GM23338 (cell line): ENCODE measurements around the gene NUP50. TPM values are rescaled to one million over a fixed set of nuclear protein-coding genes. Genes with fewer than 3 reads are reported as not detected.

Source experiments
- ATAC-seq: fragments of 200-7000 bp; cut with Tn5 transposase; 3 replicates; pipeline ENCODE4 v1.9.1; 2020
- DNase-seq: peaks from one replicate; pipeline ENCODE4 v3.0.0-alpha.2; 2015; ENCODE audit warnings: low spot score
- H2AFZ ChIP-seq: fragments of 200-600 bp; sonication (generic); 2 replicates; pipeline ENCODE4 v1.8.0; 2016; ENCODE audit warnings: antibody characterized with exemption, mild to moderate bottlenecking, moderate library complexity
- H3F3A ChIP-seq: fragments of 200-600 bp; sonication (generic); replicated peaks from 2 replicates; pipeline ENCODE4 v1.8.0; 2017; ENCODE audit warnings: antibody characterized with exemption, mixed run types, low read depth
- H3K27ac ChIP-seq: fragments of 200-600 bp; sonication (generic); 2 replicates; pipeline ENCODE4 v1.6.1; 2016; ENCODE audit warnings: low read depth
- H3K27me3 ChIP-seq: fragments of 200-600 bp; sonication (generic); 2 replicates; pipeline ENCODE4 v1.8.0; 2016; ENCODE audit warnings: mild to moderate bottlenecking, mixed run types, moderate library complexity; ENCODE audit not compliant: insufficient read depth
- H3K36me3 ChIP-seq: fragments of 200-600 bp; sonication (generic); 2 replicates; pipeline ENCODE4 v1.8.0; 2016; ENCODE audit warnings: mild to moderate bottlenecking; ENCODE audit not compliant: insufficient read depth
- H3K4me1 ChIP-seq: fragments of 200-600 bp; sonication (generic); 2 replicates; pipeline ENCODE4 v1.8.0; 2016; ENCODE audit warnings: mild to moderate bottlenecking, moderate library complexity; ENCODE audit not compliant: insufficient read depth
- H3K4me2 ChIP-seq: fragments of 200-600 bp; sonication (generic); 2 replicates; pipeline ENCODE4 v1.7.1; 2017; ENCODE audit warnings: mixed run types
- H3K4me3 ChIP-seq: fragments of 200-600 bp; sonication (generic); 2 replicates; pipeline ENCODE4 v1.6.1; 2016; ENCODE audit warnings: mixed run types
- H3K79me2 ChIP-seq: fragments of 200-600 bp; sonication (generic); replicated peaks from 2 replicates; pipeline ENCODE4 v1.8.0; 2017; ENCODE audit warnings: mild to moderate bottlenecking; ENCODE audit not compliant: insufficient read depth
- H3K9me2 ChIP-seq: fragments of 200-600 bp; sonication (generic); 2 replicates; pipeline ENCODE4 v1.8.0; 2017; ENCODE audit not compliant: insufficient read depth
- H4K20me1 ChIP-seq: fragments of 200-600 bp; sonication (generic); replicated peaks from 2 replicates; pipeline ENCODE4 v1.8.0; 2017; ENCODE audit warnings: mild to moderate bottlenecking; ENCODE audit not compliant: insufficient read depth
- H3K27ac Mint-ChIP-seq: 2 replicates; pipeline ENCODE4 v1.8.0; 2020; ENCODE audit warnings: inconsistent platforms, mild to moderate bottlenecking, moderate library complexity, mixed read lengths
- H3K27me3 Mint-ChIP-seq: 3 replicates; pipeline ENCODE4 v1.8.0; 2022; ENCODE audit warnings: low read depth, mild to moderate bottlenecking, moderate library complexity, mixed read lengths, inconsistent platforms; ENCODE audit not compliant: insufficient read depth, poor library complexity
- H3K36me3 Mint-ChIP-seq: 3 replicates; pipeline ENCODE4 v1.8.0; 2021; ENCODE audit warnings: low read depth, mild to moderate bottlenecking, inconsistent platforms, moderate library complexity, mixed read lengths
- H3K4me1 Mint-ChIP-seq: 3 replicates; pipeline ENCODE4 v1.8.0; 2020; ENCODE audit warnings: mild to moderate bottlenecking, inconsistent platforms, mixed read lengths
- H3K4me3 Mint-ChIP-seq: 3 replicates; pipeline ENCODE4 v1.8.0; 2021; ENCODE audit warnings: moderate library complexity, mild to moderate bottlenecking, inconsistent platforms, mixed read lengths
- H3K9me3 Mint-ChIP-seq: 3 replicates; pipeline ENCODE4 v1.8.0; 2020; ENCODE audit warnings: moderate library complexity, mild to moderate bottlenecking, inconsistent platforms, mixed read lengths
- CREB1 ChIP-seq: fragments of 250-450 bp; sonication (Bioruptor Pico); IDR thresholded peaks from 2 replicates; pipeline ENCODE4 v1.5.0; 2020; ENCODE audit warnings: low read depth, mild to moderate bottlenecking, moderate library complexity
- EZH2 ChIP-seq: fragments of 200-600 bp; sonication (generic); IDR thresholded peaks from one replicate; pipeline ENCODE4 v1.8.0; 2017; ENCODE audit warnings: antibody characterized with exemption, mild to moderate bottlenecking, low read depth; ENCODE audit not compliant: unreplicated experiment
- EZH2phosphoT487 ChIP-seq: fragments of 200-600 bp; sonication (generic); IDR thresholded peaks from one replicate; pipeline ENCODE4 v1.8.1; 2018; ENCODE audit warnings: antibody characterized with exemption; ENCODE audit not compliant: unreplicated experiment
- JUNB ChIP-seq: IDR thresholded peaks from one replicate; pipeline ENCODE4 v1.6.1; 2016; ENCODE audit warnings: antibody characterized with exemption; ENCODE audit not compliant: unreplicated experiment
- NANOG ChIP-seq: IDR thresholded peaks from 2 replicates; pipeline ENCODE4 v1.6.1; 2016; ENCODE audit warnings: antibody characterized with exemption, borderline replicate concordance
- POLR2AphosphoS5 ChIP-seq: IDR thresholded peaks from 2 replicates; pipeline ENCODE4 v1.6.1; 2016; ENCODE audit warnings: antibody characterized with exemption, low read depth
- STAT1 ChIP-seq: IDR thresholded peaks from one replicate; pipeline ENCODE4 v1.6.1; 2016; ENCODE audit warnings: antibody characterized with exemption; ENCODE audit not compliant: unreplicated experiment
- ZNF114 ChIP-seq: fragments of 250-450 bp; sonication (Bioruptor Pico); IDR thresholded peaks from 2 replicates; pipeline ENCODE4 v1.5.0; 2020; ENCODE audit warnings: mild to moderate bottlenecking, moderate library complexity
- ZNF331 ChIP-seq: fragments of 250-450 bp; sonication (Bioruptor Pico); IDR thresholded peaks from 2 replicates; pipeline ENCODE4 v1.5.0; 2020; ENCODE audit warnings: low read depth, mild to moderate bottlenecking, moderate library complexity
- polyA plus RNA-seq: library from polyadenylated mRNA; unstranded; fragments of >200 nt; fragmentation: Nextera tagmentation; extraction: Ambion mirVana; gene quantifications from 2 replicates; pipeline ENCODE4 v1.2.1, GENCODE V29; 2016
- total RNA-seq: library from RNA; depleted of rRNA; stranded (reverse); fragments of >200 nt; shearing (Covaris generic); gene quantifications from 2 replicates; pipeline ENCODE4 v1.2.3, GENCODE V29; 2014
- TF ChIP-seq, protein P1 (sequence below): IDR thresholded peaks from one replicate; pipeline ENCODE4 v1.6.1; 2018; ENCODE audit warnings: antibody characterized with exemption; ENCODE audit not compliant: unreplicated experiment
- TF ChIP-seq, protein P2 (sequence below), 2 experiments: fragments of 200-600 bp in 1 of 2; sonication (generic) in 1 of 2; conservative IDR thresholded peaks; 2 replicates each; pipeline versions ENCODE4 v1.5.1 to v1.6.1; 2016 to 2017; ENCODE audit warnings: antibody characterized with exemption in 2 of 2, low read depth in 2 of 2, mild to moderate bottlenecking in 2 of 2, moderate library complexity in 1 of 2
- TF ChIP-seq, protein P3 (sequence below): fragments of 250-450 bp; sonication (Bioruptor Pico); IDR thresholded peaks from 2 replicates; pipeline ENCODE4 v1.5.0; 2020; ENCODE audit warnings: mild to moderate bottlenecking, moderate library complexity
- TF ChIP-seq, protein P4 (sequence below): IDR thresholded peaks from 2 replicates; pipeline ENCODE4 v1.6.1; 2016; ENCODE audit warnings: antibody characterized with exemption

NUP50 gene
- total and polyA plus RNA-seq, 2 experiments from 2014 or later = 45.9 to 96.6 TPM

DNA sequence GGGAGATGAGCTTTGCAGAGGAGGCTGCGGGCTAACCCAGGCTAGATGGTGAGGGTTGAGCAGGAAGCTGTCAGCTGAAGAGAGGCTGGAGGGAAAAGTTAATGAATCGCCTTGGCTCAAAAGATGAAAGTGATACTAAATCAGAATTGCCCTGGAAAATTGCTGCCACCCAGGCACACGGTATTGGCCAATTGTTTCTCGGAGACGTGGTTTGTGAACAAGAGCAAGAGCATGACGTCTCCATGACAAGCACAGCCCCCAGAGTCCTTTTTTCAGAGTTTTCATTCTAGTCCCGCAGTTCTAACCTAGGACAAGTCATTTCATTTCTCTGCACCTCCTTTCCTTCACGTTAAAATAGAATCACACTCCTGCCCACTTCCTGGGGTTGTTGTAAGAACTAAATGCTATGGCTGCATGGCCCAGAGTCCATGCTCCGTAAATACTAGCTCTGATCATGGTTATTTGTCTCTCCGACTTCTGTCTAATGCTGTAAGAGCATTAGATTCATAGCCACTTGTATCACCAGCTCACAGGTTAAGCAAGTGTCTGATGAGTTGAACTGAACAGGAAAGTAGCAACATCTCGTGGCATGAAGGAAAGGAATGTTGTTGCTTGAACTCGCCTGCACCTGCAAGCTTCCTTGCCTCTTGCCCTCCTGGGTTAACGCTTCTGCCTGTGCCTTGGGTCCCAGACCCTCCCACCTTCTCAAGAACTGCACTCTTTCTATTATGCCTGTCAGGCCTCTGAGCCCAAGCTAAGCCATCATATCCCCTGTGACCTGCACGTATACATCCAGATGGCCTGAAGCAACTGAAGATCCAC is 33.8 kb upstream of the NUP50 start:
- H3K36me3 Mint-ChIP-seq = peaks cover 20% of the 10 kb centered on the region
- DNase-seq = peak; percentile 22

More for the DNA sequence above, 33.8 kb upstream of the NUP50 start:
- peaks cover 7% of the 10 kb centered on the region for H3K27me3 Mint-ChIP-seq
- Histone ChIP-seq H3K4me2 (no peak overlapping the region), H3K4me3 (no peak overlapping the region), H3K9me2 (no peaks in the 10 kb centered on the region), H3K36me3 (peaks cover 10% of the 10 kb centered on the region), H3K27me3 (no peaks in the 10 kb centered on the region), H3K27ac (peak overlapping the region; percentile 9; the same call in 1 of the 2 replicates), H3K79me2 (no peaks in the 10 kb centered on the region), H4K20me1 (no peaks in the 10 kb centered on the region), H3K4me1 (peaks cover 7% of the 10 kb centered on the region), H2AFZ (no peak overlapping the region), H3F3A (peaks cover 2% of the 10 kb centered on the region; the same call in 1 of the 2 replicates)
- no peak for ATAC-seq
- peaks cover 10% of the 10 kb centered on the region for H3K9me3 Mint-ChIP-seq
- H3K27ac Mint-ChIP-seq = no peak overlapping the region
- no peak overlapping the region for H3K4me3 Mint-ChIP-seq
- TF ChIP-seq, protein P1, sequence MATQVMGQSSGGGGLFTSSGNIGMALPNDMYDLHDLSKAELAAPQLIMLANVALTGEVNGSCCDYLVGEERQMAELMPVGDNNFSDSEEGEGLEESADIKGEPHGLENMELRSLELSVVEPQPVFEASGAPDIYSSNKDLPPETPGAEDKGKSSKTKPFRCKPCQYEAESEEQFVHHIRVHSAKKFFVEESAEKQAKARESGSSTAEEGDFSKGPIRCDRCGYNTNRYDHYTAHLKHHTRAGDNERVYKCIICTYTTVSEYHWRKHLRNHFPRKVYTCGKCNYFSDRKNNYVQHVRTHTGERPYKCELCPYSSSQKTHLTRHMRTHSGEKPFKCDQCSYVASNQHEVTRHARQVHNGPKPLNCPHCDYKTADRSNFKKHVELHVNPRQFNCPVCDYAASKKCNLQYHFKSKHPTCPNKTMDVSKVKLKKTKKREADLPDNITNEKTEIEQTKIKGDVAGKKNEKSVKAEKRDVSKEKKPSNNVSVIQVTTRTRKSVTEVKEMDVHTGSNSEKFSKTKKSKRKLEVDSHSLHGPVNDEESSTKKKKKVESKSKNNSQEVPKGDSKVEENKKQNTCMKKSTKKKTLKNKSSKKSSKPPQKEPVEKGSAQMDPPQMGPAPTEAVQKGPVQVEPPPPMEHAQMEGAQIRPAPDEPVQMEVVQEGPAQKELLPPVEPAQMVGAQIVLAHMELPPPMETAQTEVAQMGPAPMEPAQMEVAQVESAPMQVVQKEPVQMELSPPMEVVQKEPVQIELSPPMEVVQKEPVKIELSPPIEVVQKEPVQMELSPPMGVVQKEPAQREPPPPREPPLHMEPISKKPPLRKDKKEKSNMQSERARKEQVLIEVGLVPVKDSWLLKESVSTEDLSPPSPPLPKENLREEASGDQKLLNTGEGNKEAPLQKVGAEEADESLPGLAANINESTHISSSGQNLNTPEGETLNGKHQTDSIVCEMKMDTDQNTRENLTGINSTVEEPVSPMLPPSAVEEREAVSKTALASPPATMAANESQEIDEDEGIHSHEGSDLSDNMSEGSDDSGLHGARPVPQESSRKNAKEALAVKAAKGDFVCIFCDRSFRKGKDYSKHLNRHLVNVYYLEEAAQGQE = no peak
- TF ChIP-seq CREB1 (CRISPR knock-in tag) = no peak
- TF ChIP-seq ZNF114 (CRISPR knock-in tag) = no peak
- TF ChIP-seq, protein P2, sequence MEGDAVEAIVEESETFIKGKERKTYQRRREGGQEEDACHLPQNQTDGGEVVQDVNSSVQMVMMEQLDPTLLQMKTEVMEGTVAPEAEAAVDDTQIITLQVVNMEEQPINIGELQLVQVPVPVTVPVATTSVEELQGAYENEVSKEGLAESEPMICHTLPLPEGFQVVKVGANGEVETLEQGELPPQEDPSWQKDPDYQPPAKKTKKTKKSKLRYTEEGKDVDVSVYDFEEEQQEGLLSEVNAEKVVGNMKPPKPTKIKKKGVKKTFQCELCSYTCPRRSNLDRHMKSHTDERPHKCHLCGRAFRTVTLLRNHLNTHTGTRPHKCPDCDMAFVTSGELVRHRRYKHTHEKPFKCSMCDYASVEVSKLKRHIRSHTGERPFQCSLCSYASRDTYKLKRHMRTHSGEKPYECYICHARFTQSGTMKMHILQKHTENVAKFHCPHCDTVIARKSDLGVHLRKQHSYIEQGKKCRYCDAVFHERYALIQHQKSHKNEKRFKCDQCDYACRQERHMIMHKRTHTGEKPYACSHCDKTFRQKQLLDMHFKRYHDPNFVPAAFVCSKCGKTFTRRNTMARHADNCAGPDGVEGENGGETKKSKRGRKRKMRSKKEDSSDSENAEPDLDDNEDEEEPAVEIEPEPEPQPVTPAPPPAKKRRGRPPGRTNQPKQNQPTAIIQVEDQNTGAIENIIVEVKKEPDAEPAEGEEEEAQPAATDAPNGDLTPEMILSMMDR (conservative IDR thresholded peaks at IDR 0.05; ENCODE audit: low read depth in 2 of 2) = no peak
- no peak for TF ChIP-seq POLR2AphosphoS5
- TF ChIP-seq, protein P3, sequence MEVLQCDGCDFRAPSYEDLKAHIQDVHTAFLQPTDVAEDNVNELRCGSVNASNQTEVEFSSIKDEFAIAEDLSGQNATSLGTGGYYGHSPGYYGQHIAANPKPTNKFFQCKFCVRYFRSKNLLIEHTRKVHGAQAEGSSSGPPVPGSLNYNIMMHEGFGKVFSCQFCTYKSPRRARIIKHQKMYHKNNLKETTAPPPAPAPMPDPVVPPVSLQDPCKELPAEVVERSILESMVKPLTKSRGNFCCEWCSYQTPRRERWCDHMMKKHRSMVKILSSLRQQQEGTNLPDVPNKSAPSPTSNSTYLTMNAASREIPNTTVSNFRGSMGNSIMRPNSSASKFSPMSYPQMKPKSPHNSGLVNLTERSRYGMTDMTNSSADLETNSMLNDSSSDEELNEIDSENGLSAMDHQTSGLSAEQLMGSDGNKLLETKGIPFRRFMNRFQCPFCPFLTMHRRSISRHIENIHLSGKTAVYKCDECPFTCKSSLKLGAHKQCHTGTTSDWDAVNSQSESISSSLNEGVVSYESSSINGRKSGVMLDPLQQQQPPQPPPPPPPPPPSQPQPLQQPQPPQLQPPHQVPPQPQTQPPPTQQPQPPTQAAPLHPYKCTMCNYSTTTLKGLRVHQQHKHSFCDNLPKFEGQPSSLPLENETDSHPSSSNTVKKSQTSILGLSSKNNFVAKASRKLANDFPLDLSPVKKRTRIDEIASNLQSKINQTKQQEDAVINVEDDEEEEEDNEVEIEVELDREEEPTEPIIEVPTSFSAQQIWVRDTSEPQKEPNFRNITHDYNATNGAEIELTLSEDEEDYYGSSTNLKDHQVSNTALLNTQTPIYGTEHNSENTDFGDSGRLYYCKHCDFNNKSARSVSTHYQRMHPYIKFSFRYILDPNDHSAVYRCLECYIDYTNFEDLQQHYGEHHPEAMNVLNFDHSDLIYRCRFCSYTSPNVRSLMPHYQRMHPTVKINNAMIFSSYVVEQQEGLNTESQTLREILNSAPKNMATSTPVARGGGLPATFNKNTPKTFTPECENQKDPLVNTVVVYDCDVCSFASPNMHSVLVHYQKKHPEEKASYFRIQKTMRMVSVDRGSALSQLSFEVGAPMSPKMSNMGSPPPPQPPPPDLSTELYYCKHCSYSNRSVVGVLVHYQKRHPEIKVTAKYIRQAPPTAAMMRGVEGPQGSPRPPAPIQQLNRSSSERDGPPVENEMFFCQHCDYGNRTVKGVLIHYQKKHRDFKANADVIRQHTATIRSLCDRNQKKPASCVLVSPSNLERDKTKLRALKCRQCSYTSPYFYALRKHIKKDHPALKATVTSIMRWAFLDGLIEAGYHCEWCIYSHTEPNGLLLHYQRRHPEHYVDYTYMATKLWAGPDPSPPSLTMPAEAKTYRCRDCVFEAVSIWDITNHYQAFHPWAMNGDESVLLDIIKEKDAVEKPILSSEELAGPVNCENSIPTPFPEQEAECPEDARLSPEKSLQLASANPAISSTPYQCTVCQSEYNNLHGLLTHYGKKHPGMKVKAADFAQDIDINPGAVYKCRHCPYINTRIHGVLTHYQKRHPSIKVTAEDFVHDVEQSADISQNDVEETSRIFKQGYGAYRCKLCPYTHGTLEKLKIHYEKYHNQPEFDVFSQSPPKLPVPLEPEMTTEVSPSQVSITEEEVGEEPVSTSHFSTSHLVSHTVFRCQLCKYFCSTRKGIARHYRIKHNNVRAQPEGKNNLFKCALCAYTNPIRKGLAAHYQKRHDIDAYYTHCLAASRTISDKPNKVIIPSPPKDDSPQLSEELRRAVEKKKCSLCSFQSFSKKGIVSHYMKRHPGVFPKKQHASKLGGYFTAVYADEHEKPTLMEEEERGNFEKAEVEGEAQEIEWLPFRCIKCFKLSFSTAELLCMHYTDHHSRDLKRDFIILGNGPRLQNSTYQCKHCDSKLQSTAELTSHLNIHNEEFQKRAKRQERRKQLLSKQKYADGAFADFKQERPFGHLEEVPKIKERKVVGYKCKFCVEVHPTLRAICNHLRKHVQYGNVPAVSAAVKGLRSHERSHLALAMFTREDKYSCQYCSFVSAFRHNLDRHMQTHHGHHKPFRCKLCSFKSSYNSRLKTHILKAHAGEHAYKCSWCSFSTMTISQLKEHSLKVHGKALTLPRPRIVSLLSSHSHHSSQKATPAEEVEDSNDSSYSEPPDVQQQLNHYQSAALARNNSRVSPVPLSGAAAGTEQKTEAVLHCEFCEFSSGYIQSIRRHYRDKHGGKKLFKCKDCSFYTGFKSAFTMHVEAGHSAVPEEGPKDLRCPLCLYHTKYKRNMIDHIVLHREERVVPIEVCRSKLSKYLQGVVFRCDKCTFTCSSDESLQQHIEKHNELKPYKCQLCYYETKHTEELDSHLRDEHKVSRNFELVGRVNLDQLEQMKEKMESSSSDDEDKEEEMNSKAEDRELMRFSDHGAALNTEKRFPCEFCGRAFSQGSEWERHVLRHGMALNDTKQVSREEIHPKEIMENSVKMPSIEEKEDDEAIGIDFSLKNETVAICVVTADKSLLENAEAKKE (CRISPR knock-in tag) = no peak
- TF ChIP-seq EZH2phosphoT487 = no peak
- no peak for TF ChIP-seq NANOG
- no peak for TF ChIP-seq JUNB
- TF ChIP-seq EZH2 = no peak
- no peak for TF ChIP-seq STAT1
- TF ChIP-seq, protein P4, sequence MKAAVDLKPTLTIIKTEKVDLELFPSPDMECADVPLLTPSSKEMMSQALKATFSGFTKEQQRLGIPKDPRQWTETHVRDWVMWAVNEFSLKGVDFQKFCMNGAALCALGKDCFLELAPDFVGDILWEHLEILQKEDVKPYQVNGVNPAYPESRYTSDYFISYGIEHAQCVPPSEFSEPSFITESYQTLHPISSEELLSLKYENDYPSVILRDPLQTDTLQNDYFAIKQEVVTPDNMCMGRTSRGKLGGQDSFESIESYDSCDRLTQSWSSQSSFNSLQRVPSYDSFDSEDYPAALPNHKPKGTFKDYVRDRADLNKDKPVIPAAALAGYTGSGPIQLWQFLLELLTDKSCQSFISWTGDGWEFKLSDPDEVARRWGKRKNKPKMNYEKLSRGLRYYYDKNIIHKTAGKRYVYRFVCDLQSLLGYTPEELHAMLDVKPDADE = no peak
- no peak for TF ChIP-seq ZNF331
- H3K4me1 Mint-ChIP-seq = peaks cover 16% of the 10 kb centered on the region
